ENCODE measurements around the gene WWC2. TPM values are rescaled to one million over a fixed set of nuclear protein-coding genes. Genes with fewer than 3 reads are reported as not detected.

Gene WWC2
- total and polyA plus RNA-seq, 2 experiments from 2014 or later: 50.5 to 74.2 TPM

- Mint-ChIP-seq H3K36me3 (ENCODE audit: low read depth) (peaks cover 57% of the 10 kb centered on the region), H3K9me3 (no peaks in the 10 kb centered on the region), H3K4me3 (no peak overlapping the region), H3K27ac (no peak overlapping the region; the same call in 1 of the 2 replicates), H3K4me1 (peaks cover 36% of the 10 kb centered on the region), H3K27me3 (ENCODE audit: insufficient read depth, low read depth, poor library complexity) (no peaks in the 10 kb centered on the region)
- H3K9me2 ChIP-seq (ENCODE audit: insufficient read depth): no peaks in the 10 kb centered on the region
- 0 out of 2 replicates have a peak overlapping the region, but pooled peaks have one; percentile 36 for H3K27ac ChIP-seq (ENCODE audit: low read depth)
- no peak overlapping the region for H3K4me3 ChIP-seq
- peaks cover 13% of the 10 kb centered on the region; the same call in 1 of the 2 replicates for H3K36me3 ChIP-seq (ENCODE audit: insufficient read depth)
- no peaks in the 10 kb centered on the region for H3K27me3 ChIP-seq (ENCODE audit: insufficient read depth)
- DNase-seq (ENCODE audit: low spot score) (no peak), ATAC-seq (no peak)
- peaks cover 17% of the 10 kb centered on the region for H3K4me1 ChIP-seq (ENCODE audit: insufficient read depth)
- no peak overlapping the region for H2AFZ ChIP-seq
- H4K20me1 ChIP-seq (replicated peaks; ENCODE audit: insufficient read depth): no peaks in the 10 kb centered on the region
- no peaks in the 10 kb centered on the region for H3K79me2 ChIP-seq (replicated peaks; ENCODE audit: insufficient read depth)
- H3F3A ChIP-seq (replicated peaks; ENCODE audit: low read depth): no peaks in the 10 kb centered on the region
- H3K4me2 ChIP-seq: no peak overlapping the region
- TF ChIP-seq ETS1 (IDR thresholded peaks at IDR 0.05): no peak
- TF ChIP-seq CREB1 (CRISPR knock-in tag; IDR thresholded peaks at IDR 0.05; ENCODE audit: low read depth): no peak
- no peak for TF ChIP-seq EZH2phosphoT487 (IDR thresholded peaks at IDR 0.05; ENCODE audit: unreplicated experiment)
Observed at GRCh38 chr4:183244506-183244905, 145.4 kb downstream of the WWC2 start.

- no peak for DNase-seq (ENCODE audit: low spot score)
- Mint-ChIP-seq H3K27ac (no peak overlapping the region), H3K4me1 (peaks cover 8% of the 10 kb centered on the region; the same call in 2 of the 3 replicates), H3K36me3 (ENCODE audit: low read depth) (peaks cover 58% of the 10 kb centered on the region), H3K27me3 (ENCODE audit: insufficient read depth, low read depth, poor library complexity) (no peaks in the 10 kb centered on the region), H3K9me3 (no peaks in the 10 kb centered on the region), H3K4me3 (no peak overlapping the region)
- H2AFZ ChIP-seq: no peak overlapping the region
- H3K27ac ChIP-seq (ENCODE audit: low read depth): no peak overlapping the region
- ATAC-seq: no peak
- H3F3A ChIP-seq (replicated peaks; ENCODE audit: low read depth): no peaks in the 10 kb centered on the region
- H3K9me2 ChIP-seq (ENCODE audit: insufficient read depth): no peaks in the 10 kb centered on the region
- no peak overlapping the region for H3K4me3 ChIP-seq
- no peaks in the 10 kb centered on the region for H4K20me1 ChIP-seq (replicated peaks; ENCODE audit: insufficient read depth)
- no peaks in the 10 kb centered on the region for H3K27me3 ChIP-seq (ENCODE audit: insufficient read depth)
- peaks cover 18% of the 10 kb centered on the region; the same call in 1 of the 2 replicates for H3K36me3 ChIP-seq (ENCODE audit: insufficient read depth)
- no peaks in the 10 kb centered on the region for H3K79me2 ChIP-seq (replicated peaks; ENCODE audit: insufficient read depth)
- no peak overlapping the region for H3K4me2 ChIP-seq
- TF ChIP-seq STAT1 (IDR thresholded peaks at IDR 0.05; ENCODE audit: unreplicated experiment) (no peak), POLR2AphosphoS5 (IDR thresholded peaks at IDR 0.05; ENCODE audit: low read depth) (no peak), ZNF331 (CRISPR knock-in tag; IDR thresholded peaks at IDR 0.05; ENCODE audit: low read depth) (no peak), REST (IDR thresholded peaks at IDR 0.05; ENCODE audit: unreplicated experiment) (no peak), CTCF (conservative IDR thresholded peaks at IDR 0.05; ENCODE audit: low read depth in 2 of 2) (no peak), ETS1 (IDR thresholded peaks at IDR 0.05) (no peak)
- H3K4me1 ChIP-seq (ENCODE audit: insufficient read depth): no peaks in the 10 kb centered on the region
Observed at GRCh38 chr4:183248201-183248600, 149.1 kb downstream of the WWC2 start.
